Keratinocyte (primary cell): ENCODE measurements around the gene PPHLN1. TPM values are rescaled to one million over a fixed set of nuclear protein-coding genes. Genes with fewer than 3 reads are reported as not detected.

Experiments
- DNase-seq: peaks from one replicate; pipeline ENCODE4 v3.0.0-alpha.2; 2011; ENCODE audit warnings: low read depth, missing footprints, low spot score
- FAIRE-seq: peaks from 2 replicates; lab custom pipeline; 2011; peaks lifted over from hg19 to GRCh38; lab: Jason Lieb, UNC
- H2AFZ ChIP-seq: 2 replicates; pipeline ENCODE4 v1.6.0; 2012; ENCODE audit warnings: low read length, control low read depth, inconsistent platforms; ENCODE audit not compliant: control insufficient read depth
- H3K27ac ChIP-seq: 2 replicates; pipeline ENCODE4 v1.5.1; 2011; ENCODE audit warnings: low read length; ENCODE audit not compliant: control insufficient read depth, insufficient read depth
- H3K27me3 ChIP-seq: 3 replicates; pipeline ENCODE4 v1.6.0; 2011; ENCODE audit warnings: low read length; ENCODE audit not compliant: control insufficient read depth, insufficient read depth; ENCODE audit errors: extremely low read depth
- H3K36me3 ChIP-seq, 2 experiments: 2 replicates in 1 of 2; 3 replicates in 1 of 2; pipeline ENCODE4 v1.5.1; 2011; ENCODE audit warnings: low read length in 2 of 2, mild to moderate bottlenecking in 1 of 2; ENCODE audit not compliant: control insufficient read depth in 2 of 2, insufficient read depth in 2 of 2; ENCODE audit errors: extremely low read depth in 1 of 2
- H3K4me1 ChIP-seq: 3 replicates; pipeline ENCODE4 v1.5.1; 2011; ENCODE audit warnings: low read length; ENCODE audit not compliant: control insufficient read depth, insufficient read depth; ENCODE audit errors: extremely low read depth
- H3K4me2 ChIP-seq: 3 replicates; pipeline ENCODE4 v1.6.0; 2011; ENCODE audit warnings: low read depth, low read length; ENCODE audit not compliant: control insufficient read depth, insufficient read depth; ENCODE audit errors: extremely low read depth
- H3K4me3 ChIP-seq, 3 experiments: fragments of 200-600 bp in 1 of 3; sonication (generic) in 1 of 3; 2 replicates in 2 of 3; 3 replicates in 1 of 3; pipeline ENCODE4 v1.5.1; 2011 to 2016; ENCODE audit warnings: low read length in 3 of 3, mild to moderate bottlenecking in 3 of 3, control low read depth in 2 of 3, inconsistent platforms in 1 of 3, low read depth in 1 of 3, mixed read lengths in 1 of 3, mixed run types in 1 of 3, moderate library complexity in 1 of 3; ENCODE audit not compliant: control insufficient read depth in 2 of 3, insufficient read depth in 2 of 3; ENCODE audit errors: extremely low read depth in 1 of 3
- H3K79me2 ChIP-seq: 2 replicates; pipeline ENCODE4 v1.6.0; 2012; ENCODE audit warnings: low read length; ENCODE audit not compliant: control insufficient read depth, insufficient read depth
- H3K9ac ChIP-seq: 3 replicates; pipeline ENCODE4 v1.6.0; 2011; ENCODE audit warnings: low read length; ENCODE audit not compliant: control insufficient read depth, insufficient read depth; ENCODE audit errors: extremely low read depth
- H3K9me1 ChIP-seq: 3 replicates; pipeline ENCODE4 v1.6.0; 2011; ENCODE audit warnings: low read length; ENCODE audit not compliant: control insufficient read depth, insufficient read depth; ENCODE audit errors: extremely low read depth
- H3K9me3 ChIP-seq: 2 replicates; pipeline ENCODE4 v1.5.1; 2012; ENCODE audit warnings: low read depth, low read length; ENCODE audit not compliant: control insufficient read depth
- H4K20me1 ChIP-seq: 3 replicates; pipeline ENCODE4 v1.6.0; 2011; ENCODE audit warnings: low read length; ENCODE audit not compliant: control insufficient read depth, insufficient read depth; ENCODE audit errors: extremely low read depth
- CTCF ChIP-seq, 3 experiments: IDR thresholded peaks in 1 of 3; conservative IDR thresholded peaks in 1 of 3; optimal IDR thresholded peaks in 1 of 3; 2 replicates in 2 of 3; 3 replicates in 1 of 3; pipeline versions ENCODE3 to v1.5.1; 2011; ENCODE audit warnings: low read length in 3 of 3, mild to moderate bottlenecking in 3 of 3, moderate library complexity in 2 of 3, control low read depth in 1 of 3, inconsistent platforms in 1 of 3; ENCODE audit not compliant: insufficient read depth in 2 of 3; ENCODE audit errors: extremely low read depth in 1 of 3
- EZH2 ChIP-seq: IDR thresholded peaks from one replicate; pipeline ENCODE4 v1.6.1; 2012; ENCODE audit warnings: inconsistent platforms, mild to moderate bottlenecking, low read length, moderate library complexity
- dilution Hi-C: fragments of 300-500 bp; cut with MboI; formaldehyde crosslinking; loops from one replicate; pipeline ENCODE4 v1.7.0; 2020; ENCODE audit warnings: low sequenced_read_pairs; ENCODE audit not compliant: extremely low pct_ligation_motif_present
- polyA plus RNA-seq, 5 experiments: library from polyadenylated mRNA; depleted of rRNA in 3 of 5; stranded (reverse) in 3 of 5; stranded (forward) in 1 of 5; unstranded in 1 of 5; fragments of >200 nt; gene quantifications; 1 replicate in 1 of 5; 2 replicates in 3 of 5; 3 replicates in 1 of 5; pipeline versions ENCODE4 v1.2.1 to v1.2.3, GENCODE V29; 2011 to 2012; ENCODE audit warnings: missing spikeins in 2 of 5, low read depth in 1 of 5, low replicate concordance in 1 of 5

Gene PPHLN1
- polyA plus RNA-seq, 1 donor (not counting 4 experiments of a cell fraction or from before 2014, with no cell fraction given) = 95.5 TPM

GRCh38 chr12:42291680-42292079 lies 34.3 kb upstream of the PPHLN1 start:
- Histone ChIP-seq H3K4me3 (no peak overlapping the region), H4K20me1 (no peaks in the 10 kb centered on the region), H2AFZ (no peak overlapping the region), H3K9me1 (no peaks in the 10 kb centered on the region), H3K4me1 (no peaks in the 10 kb centered on the region), H3K36me3 (no peaks in the 10 kb centered on the region), H3K79me2 (no peaks in the 10 kb centered on the region), H3K27ac (no peak overlapping the region), H3K4me2 (no peak overlapping the region), H3K9me3 (no peaks in the 10 kb centered on the region), H3K9ac (no peak overlapping the region), H3K27me3 (no peaks in the 10 kb centered on the region)
- dilution Hi-C loops = no loop called here
- DNase-seq = no peak
- TF ChIP-seq EZH2 = no peak
- TF ChIP-seq CTCF (optimal IDR thresholded peaks at IDR 0.05 in 1 of 3, IDR thresholded peaks at IDR 0.05 in 1 of 3, conservative IDR thresholded peaks at IDR 0.05 in 1 of 3; ENCODE audit: extremely low read depth in 1 of 3, insufficient read depth in 2 of 3, low read length in 3 of 3) = no peak
- no peak for FAIRE-seq

- Histone ChIP-seq H4K20me1 (no peaks in the 10 kb centered on the region), H3K27me3 (no peaks in the 10 kb centered on the region), H3K9me3 (no peaks in the 10 kb centered on the region), H2AFZ (no peak overlapping the region), H3K27ac (no peak overlapping the region), H3K4me3 (no peak overlapping the region), H3K9me1 (no peaks in the 10 kb centered on the region), H3K79me2 (no peaks in the 10 kb centered on the region), H3K9ac (no peak overlapping the region), H3K36me3 (no peaks in the 10 kb centered on the region), H3K4me1 (no peaks in the 10 kb centered on the region), H3K4me2 (no peak overlapping the region)
- DNase-seq (no peak), FAIRE-seq (no peak)
- dilution Hi-C loops = no loop called here
- TF ChIP-seq EZH2 = no peak
- peak in 2 of 3 experiments; percentile 52 to 60 for TF ChIP-seq CTCF (optimal IDR thresholded peaks at IDR 0.05 in 1 of 3, IDR thresholded peaks at IDR 0.05 in 1 of 3, conservative IDR thresholded peaks at IDR 0.05 in 1 of 3; ENCODE audit: extremely low read depth in 1 of 3, insufficient read depth in 2 of 3, low read length in 3 of 3)
Observed at GRCh38 chr12:42296503-42297109, 29.4 kb upstream of the PPHLN1 start.
